ENCODE results near the gene PLK3. TPM values are rescaled to one million over a fixed set of nuclear protein-coding genes. Genes with fewer than 3 reads are reported as not detected.

PLK3 gene
- total RNA-seq, 1 experiment from 2014 or later: 56.1 TPM

GRCh38 chr1:44798481-44799365 lies 1.5 kb upstream of the PLK3 start:
- TF ChIP-seq SRF (IDR thresholded peaks at IDR 0.05; ENCODE audit: low read depth): no peak
- intact Hi-C loops (cut with micrococcal nuclease): no loop called here

DNA sequence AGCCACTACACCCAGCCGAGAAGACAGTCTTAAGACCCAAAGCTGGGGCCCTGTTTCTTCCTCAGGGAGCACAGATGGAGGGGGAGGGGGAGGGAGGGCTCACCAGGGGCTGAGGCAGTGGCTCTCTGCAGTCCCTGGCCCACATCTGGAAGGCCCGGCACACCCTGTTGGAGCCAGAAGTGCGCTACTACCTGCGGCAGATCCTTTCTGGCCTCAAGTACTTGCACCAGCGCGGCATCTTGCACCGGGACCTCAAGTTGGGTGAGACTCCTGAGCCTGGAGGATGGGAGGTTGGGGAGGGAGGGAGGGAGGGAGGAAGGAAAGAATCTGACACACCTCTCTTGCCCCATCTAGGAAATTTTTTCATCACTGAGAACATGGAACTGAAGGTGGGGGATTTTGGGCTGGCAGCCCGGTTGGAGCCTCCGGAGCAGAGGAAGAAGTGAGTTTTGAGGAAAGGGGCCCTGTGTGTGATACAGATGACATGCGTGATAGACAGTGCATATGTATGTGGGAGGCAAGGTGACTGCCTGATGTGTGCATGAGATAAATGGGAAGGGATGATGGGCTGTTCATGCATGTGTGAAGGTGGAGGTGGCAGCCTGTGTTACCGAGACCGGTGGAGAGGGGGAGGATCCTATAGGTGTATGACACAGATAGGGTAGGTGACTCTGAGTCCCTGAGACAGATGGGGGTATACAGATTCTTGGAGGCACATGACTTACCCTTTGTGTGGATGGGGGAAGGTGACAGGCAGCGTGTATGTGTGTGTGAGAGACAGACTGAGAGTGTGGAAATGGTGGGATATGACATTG lies 1.5 kb downstream of the PLK3 start:
- Histone ChIP-seq H2AFZ (ENCODE audit: low read depth, low read length, poor library complexity, severe bottlenecking) (no peak overlapping the region), H3K4me2 (ENCODE audit: low read length) (peak overlapping the region; percentile 93), H3K4me3 (replicated peaks in 1 of 2; ENCODE audit: low read depth in 1 of 2, low read length in 2 of 2) (peak overlapping the region; percentile 87 to 91), H3K4me1 (ENCODE audit: control insufficient read depth in 1 of 2, insufficient read depth in 2 of 2, low read length in 2 of 2) (peaks cover 28 to 85% of the 10 kb centered on the region in 2 experiments), H3K9me3 (ENCODE audit: control insufficient read depth in 1 of 2, insufficient read depth in 1 of 2, low read depth in 1 of 2, low read length in 2 of 2) (no peaks in the 10 kb centered on the region), H4K20me1 (ENCODE audit: insufficient read depth) (no peaks in the 10 kb centered on the region), H3K27ac (ENCODE audit: low read depth, low read length) (peak overlapping the region; percentile 84), H3K36me3 (ENCODE audit: control insufficient read depth in 1 of 2, insufficient read depth in 2 of 2, low read length in 2 of 2) (peaks cover 3 to 45% of the 10 kb centered on the region in 2 experiments; a peak in 3 of 4 replicates), H3K79me2 (ENCODE audit: insufficient read depth, low read length) (peaks cover 51% of the 10 kb centered on the region), H3K9ac (ENCODE audit: low read length) (peak overlapping the region; percentile 98), H3K27me3 (ENCODE audit: insufficient read depth, low read length) (no peaks in the 10 kb centered on the region), H3K9me2 (ENCODE audit: insufficient read depth) (no peaks in the 10 kb centered on the region)
- ChIA-PET POLR2A (interaction anchor here (1.0 to 5.5 kb wide), 5 partner anchors 8 to 210 kb away, joined by 3 to 86 read pairs (median 9); partner anchors contain the start of genes HECTD3, RPS8 and UROD), CTCF (no interaction called here), RAD21 (ENCODE audit: low non-redundant PET in 1 of 2, low total read pairs in 2 of 2, uncharacterized antibody in 2 of 2, unreplicated experiment in 2 of 2) (no interaction called here)
- no peak for ATAC-seq
- intact Hi-C loops (cut with micrococcal nuclease): no loop called here
- no peak for DNase-seq (ENCODE audit: low read depth, low spot score)
- BruUV-seq (replicated peaks): no TSS peak
- no peak for TF ChIP-seq JUND (IDR thresholded peaks at IDR 0.05)
- no peak for TF ChIP-seq TCF7L2 (IDR thresholded peaks at IDR 0.05; ENCODE audit: borderline replicate concordance, extremely low read depth, insufficient read depth, insufficient read length)
- TF ChIP-seq SP1 (IDR thresholded peaks at IDR 0.05; ENCODE audit: low read depth): no peak
- TF ChIP-seq CBX3 (IDR thresholded peaks at IDR 0.05; ENCODE audit: low read depth): no peak
- TF ChIP-seq FOSL1 (IDR thresholded peaks at IDR 0.05; ENCODE audit: low read depth): no peak
- TF ChIP-seq, protein P1, sequence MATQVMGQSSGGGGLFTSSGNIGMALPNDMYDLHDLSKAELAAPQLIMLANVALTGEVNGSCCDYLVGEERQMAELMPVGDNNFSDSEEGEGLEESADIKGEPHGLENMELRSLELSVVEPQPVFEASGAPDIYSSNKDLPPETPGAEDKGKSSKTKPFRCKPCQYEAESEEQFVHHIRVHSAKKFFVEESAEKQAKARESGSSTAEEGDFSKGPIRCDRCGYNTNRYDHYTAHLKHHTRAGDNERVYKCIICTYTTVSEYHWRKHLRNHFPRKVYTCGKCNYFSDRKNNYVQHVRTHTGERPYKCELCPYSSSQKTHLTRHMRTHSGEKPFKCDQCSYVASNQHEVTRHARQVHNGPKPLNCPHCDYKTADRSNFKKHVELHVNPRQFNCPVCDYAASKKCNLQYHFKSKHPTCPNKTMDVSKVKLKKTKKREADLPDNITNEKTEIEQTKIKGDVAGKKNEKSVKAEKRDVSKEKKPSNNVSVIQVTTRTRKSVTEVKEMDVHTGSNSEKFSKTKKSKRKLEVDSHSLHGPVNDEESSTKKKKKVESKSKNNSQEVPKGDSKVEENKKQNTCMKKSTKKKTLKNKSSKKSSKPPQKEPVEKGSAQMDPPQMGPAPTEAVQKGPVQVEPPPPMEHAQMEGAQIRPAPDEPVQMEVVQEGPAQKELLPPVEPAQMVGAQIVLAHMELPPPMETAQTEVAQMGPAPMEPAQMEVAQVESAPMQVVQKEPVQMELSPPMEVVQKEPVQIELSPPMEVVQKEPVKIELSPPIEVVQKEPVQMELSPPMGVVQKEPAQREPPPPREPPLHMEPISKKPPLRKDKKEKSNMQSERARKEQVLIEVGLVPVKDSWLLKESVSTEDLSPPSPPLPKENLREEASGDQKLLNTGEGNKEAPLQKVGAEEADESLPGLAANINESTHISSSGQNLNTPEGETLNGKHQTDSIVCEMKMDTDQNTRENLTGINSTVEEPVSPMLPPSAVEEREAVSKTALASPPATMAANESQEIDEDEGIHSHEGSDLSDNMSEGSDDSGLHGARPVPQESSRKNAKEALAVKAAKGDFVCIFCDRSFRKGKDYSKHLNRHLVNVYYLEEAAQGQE (IDR thresholded peaks at IDR 0.05; ENCODE audit: low read depth): no peak
- no peak for TF ChIP-seq EGR1 (IDR thresholded peaks at IDR 0.05; ENCODE audit: low read depth)
- TF ChIP-seq EZH2phosphoT487 (IDR thresholded peaks at IDR 0.05; ENCODE audit: borderline replicate concordance): no peak

More at GRCh38 chr1:44798481-44799365, 1.5 kb upstream of the PLK3 start:
- POLR2A ChIA-PET: interaction anchor here (0.8 to 5.5 kb wide), 4 partner anchors 8 to 77 kb away, joined by 3 to 86 read pairs (median 25); partner anchors contain the start of genes DYNLT4 and RNU5D-1
- Histone ChIP-seq H3K4me1 (ENCODE audit: control insufficient read depth in 1 of 2, insufficient read depth in 2 of 2, low read length in 2 of 2) (peaks cover 22 to 67% of the 10 kb centered on the region in 2 experiments), H3K4me2 (ENCODE audit: low read length) (peak overlapping the region; percentile 93; the same call in 1 of the 2 replicates), H3K4me3 (replicated peaks in 1 of 2; ENCODE audit: low read depth in 1 of 2, low read length in 2 of 2) (no peak overlapping the region), H3K27me3 (ENCODE audit: insufficient read depth, low read length) (no peaks in the 10 kb centered on the region), H3K9me3 (ENCODE audit: control insufficient read depth in 1 of 2, insufficient read depth in 1 of 2, low read depth in 1 of 2, low read length in 2 of 2) (no peaks in the 10 kb centered on the region), H3K9ac (ENCODE audit: low read length) (peak overlapping the region; percentile 98; the same call in 1 of the 2 replicates), H3K36me3 (ENCODE audit: control insufficient read depth in 1 of 2, insufficient read depth in 2 of 2, low read length in 2 of 2) (peaks cover 3 to 20% of the 10 kb centered on the region in 2 experiments; a peak in 3 of 4 replicates), H3K27ac (ENCODE audit: low read depth, low read length) (peak overlapping the region; percentile 84), H2AFZ (ENCODE audit: low read depth, low read length, poor library complexity, severe bottlenecking) (no peak overlapping the region), H3K9me2 (ENCODE audit: insufficient read depth) (no peaks in the 10 kb centered on the region), H4K20me1 (ENCODE audit: insufficient read depth) (no peaks in the 10 kb centered on the region), H3K79me2 (ENCODE audit: insufficient read depth, low read length) (peaks cover 34% of the 10 kb centered on the region)
- no TSS peak for BruUV-seq (replicated peaks)
- RAD21 ChIA-PET (ENCODE audit: low non-redundant PET in 1 of 2, low total read pairs in 2 of 2, uncharacterized antibody in 2 of 2, unreplicated experiment in 2 of 2): no interaction called here
- CTCF ChIA-PET: interaction anchor here (2.4 kb wide), 1 partner anchor 213 kb away, joined by 12 read pairs; the partner anchor contains the start of genes HECTD3 and UROD
- no peak for DNase-seq (ENCODE audit: low read depth, low spot score)
- no peak for ATAC-seq
